Stomach smooth muscle (tissue), 2 donors: ENCODE data around the gene TMCC1.

Source experiments
- H3K27ac ChIP-seq: one replicate; pipeline ENCODE4 v1.7.0; 2013; ENCODE audit warnings: mild to moderate bottlenecking, low read length, inconsistent platforms
- H3K27me3 ChIP-seq, 2 donors: one replicate each; pipeline ENCODE4 v1.7.0; 2013; ENCODE audit warnings: low read length in 2 of 2; ENCODE audit not compliant: insufficient read depth in 2 of 2, control insufficient read depth in 1 of 2
- H3K36me3 ChIP-seq, 2 donors: one replicate each; pipeline ENCODE4 v1.7.0; 2013; ENCODE audit warnings: low read length in 2 of 2; ENCODE audit not compliant: control insufficient read depth in 2 of 2, insufficient read depth in 2 of 2
- H3K4me1 ChIP-seq: one replicate; pipeline ENCODE4 v1.7.0; 2013; ENCODE audit warnings: low read length; ENCODE audit not compliant: control insufficient read depth, insufficient read depth
- H3K4me3 ChIP-seq, 2 donors: one replicate each; pipeline ENCODE4 v1.7.0; 2013; ENCODE audit warnings: low read length in 2 of 2
- H3K9ac ChIP-seq, 2 donors: one replicate each; pipeline ENCODE4 v1.7.0; 2013; ENCODE audit warnings: low read length in 2 of 2, mild to moderate bottlenecking in 1 of 2
- H3K9me3 ChIP-seq, 2 donors: one replicate each; pipeline ENCODE4 v1.7.0; 2013; ENCODE audit warnings: low read length in 2 of 2; ENCODE audit not compliant: control insufficient read depth in 2 of 2
- donor health status: healthy.
- donor health status: Pancreatic carcinoma.

The TMCC1 gene

GRCh38 chr3:129747992-129748391 lies 145.5 kb downstream of the TMCC1 start:
- Histone ChIP-seq H3K9ac (no peak overlapping the region), H3K4me3 (no peak overlapping the region), H3K9me3 (no peaks in the 10 kb centered on the region), H3K27ac (no peak overlapping the region), H3K27me3 (no peaks in the 10 kb centered on the region), H3K4me1 (no peaks in the 10 kb centered on the region), H3K36me3 (no peaks in the 10 kb centered on the region)

GRCh38 chr3:129747136-129747535 lies 146.4 kb downstream of the TMCC1 start:
- H3K36me3 ChIP-seq, result no peaks in the 10 kb centered on the region
- H3K4me3 ChIP-seq, result no peak overlapping the region
- no peaks in the 10 kb centered on the region for H3K27me3 ChIP-seq
- no peak overlapping the region for H3K27ac ChIP-seq
- H3K9me3 ChIP-seq, result no peaks in the 10 kb centered on the region
- H3K9ac ChIP-seq, result no peak overlapping the region
- H3K4me1 ChIP-seq, result no peaks in the 10 kb centered on the region

GRCh38 chr3:129746629-129747028 lies 146.9 kb downstream of the TMCC1 start:
- H3K9me3 ChIP-seq, result no peaks in the 10 kb centered on the region
- no peak overlapping the region for H3K4me3 ChIP-seq
- H3K27me3 ChIP-seq, result no peaks in the 10 kb centered on the region
- no peaks in the 10 kb centered on the region for H3K4me1 ChIP-seq
- H3K9ac ChIP-seq, result no peak overlapping the region
- H3K27ac ChIP-seq, result no peak overlapping the region
- H3K36me3 ChIP-seq, result no peaks in the 10 kb centered on the region

- no peaks in the 10 kb centered on the region for H3K9me3 ChIP-seq
- no peak overlapping the region for H3K27ac ChIP-seq
- H3K4me1 ChIP-seq, result no peaks in the 10 kb centered on the region
- H3K4me3 ChIP-seq, result no peak overlapping the region
- H3K9ac ChIP-seq, result peak overlapping the region in 1 of 2 donors; percentile 19
- no peaks in the 10 kb centered on the region for H3K36me3 ChIP-seq
- no peaks in the 10 kb centered on the region for H3K27me3 ChIP-seq
Measured at GRCh38 chr3:129745253-129745652, 148.3 kb downstream of the TMCC1 start.

GRCh38 chr3:129741794-129742193 lies 151.7 kb downstream of the TMCC1 start:
- Histone ChIP-seq H3K27ac (no peak overlapping the region), H3K36me3 (no peaks in the 10 kb centered on the region), H3K9ac (no peak overlapping the region), H3K27me3 (no peaks in the 10 kb centered on the region), H3K9me3 (no peaks in the 10 kb centered on the region), H3K4me1 (no peaks in the 10 kb centered on the region), H3K4me3 (no peak overlapping the region)

- Histone ChIP-seq H3K9me3 (no peaks in the 10 kb centered on the region), H3K27me3 (no peaks in the 10 kb centered on the region), H3K4me1 (no peaks in the 10 kb centered on the region), H3K27ac (no peak overlapping the region), H3K36me3 (no peaks in the 10 kb centered on the region), H3K9ac (no peak overlapping the region), H3K4me3 (no peak overlapping the region)
Measured at GRCh38 chr3:129740090-129740489, 153.4 kb downstream of the TMCC1 start.

- no peaks in the 10 kb centered on the region for H3K9me3 ChIP-seq
- no peak overlapping the region for H3K4me3 ChIP-seq
- H3K27ac ChIP-seq, result no peak overlapping the region
- H3K4me1 ChIP-seq, result no peaks in the 10 kb centered on the region
- no peaks in the 10 kb centered on the region for H3K36me3 ChIP-seq
- no peak overlapping the region for H3K9ac ChIP-seq
- H3K27me3 ChIP-seq, result no peaks in the 10 kb centered on the region
Measured at GRCh38 chr3:129739634-129740033, 153.9 kb downstream of the TMCC1 start.

- Histone ChIP-seq H3K27me3 (no peaks in the 10 kb centered on the region), H3K4me1 (no peaks in the 10 kb centered on the region), H3K9ac (no peak overlapping the region), H3K36me3 (no peaks in the 10 kb centered on the region), H3K27ac (no peak overlapping the region), H3K4me3 (no peak overlapping the region), H3K9me3 (no peaks in the 10 kb centered on the region)
Measured at GRCh38 chr3:129738172-129738571, 155.3 kb downstream of the TMCC1 start.

GRCh38 chr3:129736070-129736469 lies 157.4 kb downstream of the TMCC1 start:
- H3K36me3 ChIP-seq, result no peaks in the 10 kb centered on the region
- H3K4me1 ChIP-seq, result no peaks in the 10 kb centered on the region
- no peak overlapping the region for H3K4me3 ChIP-seq
- no peak overlapping the region for H3K27ac ChIP-seq
- no peak overlapping the region for H3K9ac ChIP-seq
- H3K9me3 ChIP-seq, result no peaks in the 10 kb centered on the region
- H3K27me3 ChIP-seq, result no peaks in the 10 kb centered on the region

GRCh38 chr3:129735638-129736037 lies 157.9 kb downstream of the TMCC1 start:
- Histone ChIP-seq H3K27me3 (no peaks in the 10 kb centered on the region), H3K9me3 (no peaks in the 10 kb centered on the region), H3K9ac (no peak overlapping the region), H3K4me3 (no peak overlapping the region), H3K27ac (no peak overlapping the region), H3K4me1 (no peaks in the 10 kb centered on the region), H3K36me3 (no peaks in the 10 kb centered on the region)

- Histone ChIP-seq H3K9ac (no peak overlapping the region), H3K4me1 (no peaks in the 10 kb centered on the region), H3K36me3 (no peaks in the 10 kb centered on the region), H3K27ac (no peak overlapping the region), H3K27me3 (no peaks in the 10 kb centered on the region), H3K9me3 (no peaks in the 10 kb centered on the region), H3K4me3 (no peak overlapping the region)
Measured at GRCh38 chr3:129734449-129734848, 159.1 kb downstream of the TMCC1 start.
